Lung (tissue), 12 donors: ENCODE data around the gene TMPRSS11E. TPM values are rescaled to one million over a fixed set of nuclear protein-coding genes. Genes with fewer than 3 reads are reported as not detected.

Source experiments
- ATAC-seq: fragments of 200-7000 bp; cut with Tn5 transposase; one replicate; pipeline ENCODE4 v1.9.1; 2020; ENCODE audit warnings: moderate number of reproducible peaks; ENCODE audit not compliant: insufficient read depth, low FRiP score
- DNase-seq, 3 donors: peaks; one replicate each; pipeline ENCODE4 v3.0.0-alpha.2; 2013 to 2017
- H3K27ac ChIP-seq, 2 donors: one replicate each; pipeline ENCODE4 v1.5.1; 2013; ENCODE audit warnings: mild to moderate bottlenecking in 2 of 2, moderate library complexity in 2 of 2, control low read depth in 1 of 2, inconsistent platforms in 1 of 2, low read depth in 1 of 2, low read length in 1 of 2
- H3K27me3 ChIP-seq, 3 donors: one replicate each; pipeline ENCODE4 v1.5.1; 2013; ENCODE audit warnings: low read length in 2 of 3; ENCODE audit not compliant: control insufficient read depth in 3 of 3, insufficient read depth in 3 of 3
- H3K36me3 ChIP-seq, 4 donors: one replicate each; pipeline ENCODE4 v1.5.1; 2013; ENCODE audit warnings: low read length in 4 of 4, mild to moderate bottlenecking in 1 of 4, moderate library complexity in 1 of 4; ENCODE audit not compliant: control insufficient read depth in 4 of 4, insufficient read depth in 4 of 4
- H3K4me1 ChIP-seq, 5 donors: one replicate each; pipeline ENCODE4 v1.5.1; 2013; ENCODE audit warnings: low read length in 5 of 5, mild to moderate bottlenecking in 2 of 5, moderate library complexity in 1 of 5; ENCODE audit not compliant: control insufficient read depth in 5 of 5, insufficient read depth in 5 of 5
- H3K4me3 ChIP-seq: one replicate; pipeline ENCODE4 v1.5.1; 2013; ENCODE audit warnings: mild to moderate bottlenecking, control low read depth, moderate library complexity
- H3K9ac ChIP-seq, 2 donors: one replicate each; pipeline ENCODE4 v1.5.1; 2013; ENCODE audit warnings: low read length in 2 of 2, control low read depth in 1 of 2; ENCODE audit not compliant: insufficient read depth in 1 of 2
- H3K9me3 ChIP-seq, 4 donors: one replicate each; pipeline ENCODE4 v1.5.1; 2013; ENCODE audit warnings: low read length in 3 of 4, mild to moderate bottlenecking in 1 of 4, moderate library complexity in 1 of 4; ENCODE audit not compliant: control insufficient read depth in 4 of 4, insufficient read depth in 3 of 4
- CTCF ChIP-seq: IDR thresholded peaks from 2 replicates; pipeline ENCODE4 v1.5.1; 2012; ENCODE audit warnings: mild to moderate bottlenecking; ENCODE audit errors: control extremely low read depth, extremely low read depth
- WGBS, 2 donors: extraction: QIAGEN DNeasy Blood & Tissue Kit; methylation state at CpG; one replicate each; pipeline ENCODE4 v1.1.7; 2013; 5-methylcytosine and 5-hydroxymethylcytosine counted together
- polyA plus RNA-seq, 2 donors: library from polyadenylated mRNA; stranded (reverse); fragments of 200-250 nt; gene quantifications; one replicate each; pipeline ENCODE4 v1.2.1, GENCODE V29; 2013
- total RNA-seq, 2 donors: library from RNA; depleted of rRNA in 1 of 2; stranded (reverse); fragments of >200 nt in 1 of 2; gene quantifications; one replicate each; pipeline ENCODE4 v1.2.1, GENCODE V29; 2014 to 2021
- donor health status: control.
- donor health status: control.
- donor health status: Bipolar disorder and iron deficiency.
- donor health status: healthy.
- donor health status: DM: yes; HTN: yes; CAD: no.

TMPRSS11E gene
- total and polyA plus RNA-seq, 4 donors: 0.03 to 0.12 TPM; not detected in 2

GRCh38 chr4:68490826-68491457 lies 43.7 kb downstream of the TMPRSS11E start:
- Histone ChIP-seq H3K36me3 (no peaks in the 10 kb centered on the region), H3K4me1 (no peaks in the 10 kb centered on the region), H3K4me3 (no peak overlapping the region), H3K9me3 (peaks cover 0 to 4% (median 0%) of the 10 kb centered on the region in 4 donors), H3K9ac (no peak overlapping the region), H3K27me3 (no peaks in the 10 kb centered on the region), H3K27ac (no peak overlapping the region)
- no peak for ATAC-seq
- DNase-seq: peak in 2 of 3 donors; percentile 20 to 44
- no peak for TF ChIP-seq CTCF
- WGBS, 2 donors: 89 to 96% methylated on average over 6 of the region's 6 CpGs

GRCh38 chr4:68494688-68495087 lies 47.4 kb downstream of the TMPRSS11E start:
- no peak for TF ChIP-seq CTCF
- ATAC-seq: no peak
- Histone ChIP-seq H3K4me1 (no peaks in the 10 kb centered on the region), H3K9ac (no peak overlapping the region), H3K36me3 (no peaks in the 10 kb centered on the region), H3K9me3 (no peaks in the 10 kb centered on the region), H3K27me3 (no peaks in the 10 kb centered on the region), H3K4me3 (no peak overlapping the region), H3K27ac (no peak overlapping the region)
- no peak for DNase-seq
- WGBS, 2 donors: 3 to 8% methylated on average over 1 of the region's 1 CpG

GRCh38 chr4:68498413-68499007 lies 51.2 kb downstream of the TMPRSS11E start:
- Histone ChIP-seq H3K9ac (no peak overlapping the region), H3K27me3 (no peaks in the 10 kb centered on the region), H3K4me3 (no peak overlapping the region), H3K36me3 (no peaks in the 10 kb centered on the region), H3K27ac (no peak overlapping the region), H3K9me3 (no peaks in the 10 kb centered on the region), H3K4me1 (no peaks in the 10 kb centered on the region)
- ATAC-seq: peak; percentile 47
- peak; percentile 68 to 79 (median 68) for DNase-seq
- WGBS, 2 donors: 17 to 20% methylated on average over 5 of the region's 5 CpGs
- peak; percentile 73 for TF ChIP-seq CTCF
